HUDEP-2 (cell line): ENCODE data around the gene SF3B3.
"Not testable (repeated sequence)": the region's sequence is repeated elsewhere in the genome, so short reads cannot be mapped to it uniquely, and the experiment has no call there.

Experiments
- DNase-seq, 76 experiments: peaks; one replicate each; lab custom pipeline; 2025; ENCODE audit not compliant: unreplicated experiment in 76 of 76; lab: John Stamatoyannopoulos, UW

Gene SF3B3

DNA sequence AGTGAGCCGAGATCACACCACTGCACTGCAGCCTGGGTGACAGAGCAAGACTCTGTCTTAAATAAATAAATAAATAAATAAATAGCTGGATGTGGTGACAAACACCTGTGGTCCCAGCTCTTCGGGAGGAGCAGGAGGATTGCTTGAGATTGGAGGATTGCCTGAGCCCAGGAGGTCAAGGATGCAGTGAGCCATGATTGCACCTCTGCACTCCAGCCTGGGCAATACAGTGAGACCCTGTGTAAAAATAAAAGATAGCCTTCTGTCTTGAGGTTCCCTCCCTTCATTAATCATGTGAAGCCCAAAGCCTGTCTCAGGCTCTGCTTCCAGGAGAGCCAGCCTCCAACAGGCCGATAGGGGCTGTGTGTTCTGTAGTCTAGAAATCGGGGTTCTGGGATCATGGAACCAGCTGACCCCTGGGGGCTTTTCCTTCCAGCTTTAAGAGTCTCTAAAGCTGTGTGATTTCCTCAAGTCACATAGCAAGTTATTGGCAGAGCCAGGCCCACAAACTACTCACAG lies 88.2 kb downstream of the SF3B3 start:
- DNase-seq, result no peak

DNA sequence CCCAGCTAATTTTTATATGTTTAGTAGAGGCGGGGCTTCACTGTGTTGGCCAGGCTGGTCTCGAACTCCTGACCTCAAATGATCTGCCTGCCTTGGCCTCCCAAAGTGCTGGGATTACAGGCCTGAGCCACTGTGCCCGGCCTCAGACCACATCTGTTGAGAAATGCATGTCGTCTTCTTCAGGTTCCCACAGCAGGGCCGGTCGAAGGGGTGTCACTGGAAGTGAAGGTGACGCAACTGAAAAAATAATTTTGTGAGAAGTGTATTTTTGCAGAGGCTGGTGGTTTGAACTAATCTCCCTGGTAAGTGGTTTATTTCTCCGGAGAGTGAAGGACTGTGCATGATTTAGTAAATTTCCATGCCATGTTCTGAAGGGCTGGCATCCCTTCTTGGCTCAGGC lies 89.3 kb downstream of the SF3B3 start:
- DNase-seq, result no peak

- no peak for DNase-seq
Observed at GRCh38 chr16:70614208-70614951, 90.8 kb downstream of the SF3B3 start.

DNA sequence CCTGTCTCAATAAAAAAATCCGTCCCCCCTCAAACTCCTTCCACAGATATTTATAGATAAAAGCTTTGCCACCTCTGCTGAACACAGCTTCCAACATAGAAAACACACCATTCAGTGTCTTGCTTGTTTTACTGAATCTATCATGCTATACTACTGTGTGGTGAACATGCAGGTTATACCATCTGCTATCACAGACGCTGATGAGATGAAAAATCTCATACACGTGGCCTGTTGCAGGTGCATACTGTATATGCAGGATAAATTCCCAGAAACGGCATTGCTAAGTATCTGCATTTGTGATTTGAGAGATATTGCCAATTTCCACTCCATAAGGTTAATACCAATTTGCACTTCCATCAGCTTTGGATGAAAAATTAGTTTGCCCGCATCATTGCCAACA lies 92.3 kb downstream of the SF3B3 start:
- no peak for DNase-seq

DNA sequence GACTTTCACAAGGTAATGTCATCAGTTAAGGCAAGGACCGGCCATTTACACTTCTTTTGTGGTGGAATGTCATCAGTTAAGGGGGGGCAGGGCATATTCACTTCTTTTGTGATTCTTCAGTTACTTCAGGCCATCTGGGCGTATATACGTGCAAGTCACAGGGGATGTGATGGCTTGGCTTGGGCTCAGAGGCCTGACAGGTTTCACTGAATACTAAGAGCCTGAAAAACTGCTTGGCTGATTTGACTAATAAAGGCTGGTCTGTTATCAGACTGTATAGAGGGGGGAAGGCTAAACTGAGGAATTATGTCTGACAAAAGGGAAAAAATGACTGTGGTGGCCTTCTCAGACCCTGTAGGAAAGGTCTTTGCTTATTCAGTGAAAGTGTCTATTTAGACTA lies 98.2 kb downstream of the SF3B3 start:
- not testable (repeated sequence) for DNase-seq
